Neuronal stem cell (in vitro differentiated cells): ENCODE measurements around the gene C17orf100.

Experiments
- DNase-seq: peaks from one replicate; pipeline ENCODE4 v3.0.0-alpha.2; 2013; ENCODE audit warnings: low spot score
- H2AFZ ChIP-seq: one replicate; pipeline ENCODE4 v1.6.1; 2013; ENCODE audit warnings: mild to moderate bottlenecking, low read length, inconsistent platforms
- H2AK5ac ChIP-seq: 2 replicates; pipeline ENCODE4 v1.6.1; 2013; ENCODE audit warnings: low read depth, mild to moderate bottlenecking, inconsistent platforms, low read length, moderate library complexity, mixed read lengths
- H2BK120ac ChIP-seq: 2 replicates; pipeline ENCODE4 v1.6.1; 2013; ENCODE audit warnings: low read depth, mild to moderate bottlenecking, inconsistent platforms, low read length, moderate library complexity, mixed read lengths
- H2BK12ac ChIP-seq: one replicate; pipeline ENCODE4 v1.6.1; 2013; ENCODE audit warnings: low read length, inconsistent platforms
- H2BK15ac ChIP-seq: 2 replicates; pipeline ENCODE4 v1.6.1; 2013; ENCODE audit warnings: mild to moderate bottlenecking, low read length, inconsistent platforms, mixed read lengths
- H2BK5ac ChIP-seq: one replicate; pipeline ENCODE4 v1.6.1; 2013; ENCODE audit warnings: inconsistent platforms, mild to moderate bottlenecking, low read length, moderate library complexity
- H3K14ac ChIP-seq: one replicate; pipeline ENCODE4 v1.6.1; 2013; ENCODE audit warnings: low read length, inconsistent platforms
- H3K18ac ChIP-seq: 2 replicates; pipeline ENCODE4 v1.6.1; 2013; ENCODE audit warnings: low read length, inconsistent platforms
- H3K23ac ChIP-seq: 2 replicates; pipeline ENCODE4 v1.6.1; 2013; ENCODE audit warnings: low read depth, mild to moderate bottlenecking, mixed read lengths, low read length, inconsistent platforms; ENCODE audit not compliant: poor library complexity
- H3K27ac ChIP-seq: replicated peaks from 3 replicates; pipeline ENCODE4 v1.5.1; 2013; ENCODE audit warnings: low read length, inconsistent platforms
- H3K27me3 ChIP-seq, 3 experiments: 2 replicates each; pipeline ENCODE4 v1.6.1; 2013; ENCODE audit warnings: low read length in 3 of 3, mild to moderate bottlenecking in 2 of 3, inconsistent platforms in 1 of 3, low read depth in 1 of 3, mixed read lengths in 1 of 3, moderate library complexity in 1 of 3; ENCODE audit not compliant: control insufficient read depth in 3 of 3, insufficient read depth in 3 of 3
- H3K36me3 ChIP-seq, 2 donors: replicated peaks in 1 of 2; 2 replicates each; pipeline ENCODE4 v1.6.1; 2013; ENCODE audit warnings: low read length in 2 of 2; ENCODE audit not compliant: control insufficient read depth in 2 of 2, insufficient read depth in 2 of 2
- H3K4ac ChIP-seq: 2 replicates; pipeline ENCODE4 v1.6.1; 2013; ENCODE audit warnings: inconsistent platforms, mild to moderate bottlenecking, low read length, moderate library complexity
- H3K4me1 ChIP-seq, 2 donors: 1 replicate in 1 of 2; 2 replicates in 1 of 2; pipeline ENCODE4 v1.6.1; 2013; ENCODE audit warnings: low read length in 2 of 2, low read depth in 1 of 2; ENCODE audit not compliant: control insufficient read depth in 2 of 2, insufficient read depth in 1 of 2
- H3K4me2 ChIP-seq: one replicate; pipeline ENCODE4 v1.6.1; 2013; ENCODE audit warnings: mild to moderate bottlenecking, low read length, inconsistent platforms; ENCODE audit not compliant: insufficient read depth, poor library complexity, severe bottlenecking
- H3K4me3 ChIP-seq, 2 donors: 2 replicates each; pipeline ENCODE4 v1.5.1; 2013; ENCODE audit warnings: low read length in 2 of 2, mild to moderate bottlenecking in 2 of 2, inconsistent platforms in 1 of 2, moderate library complexity in 1 of 2
- H3K79me1 ChIP-seq: one replicate; pipeline ENCODE4 v1.6.1; 2013; ENCODE audit warnings: low read depth, mild to moderate bottlenecking, inconsistent platforms, low read length, moderate library complexity
- H3K9ac ChIP-seq: one replicate; pipeline ENCODE4 v1.6.1; 2013; ENCODE audit warnings: mild to moderate bottlenecking, low read depth, low read length, inconsistent platforms; ENCODE audit not compliant: poor library complexity
- H3K9me3 ChIP-seq, 2 donors: replicated peaks in 1 of 2; 2 replicates each; pipeline versions ENCODE3 to v1.6.1; 2013; ENCODE audit warnings: low read length in 2 of 2, mild to moderate bottlenecking in 2 of 2, inconsistent platforms in 1 of 2, low read depth in 1 of 2, mixed read lengths in 1 of 2, moderate library complexity in 1 of 2; ENCODE audit not compliant: control insufficient read depth in 2 of 2, insufficient read depth in 1 of 2
- H4K8ac ChIP-seq: one replicate; pipeline ENCODE4 v1.6.1; 2013; ENCODE audit warnings: low read depth, mild to moderate bottlenecking, inconsistent platforms, low read length, moderate library complexity
- H4K91ac ChIP-seq: one replicate; pipeline ENCODE4 v1.6.1; 2013; ENCODE audit warnings: low read length, low read depth, mild to moderate bottlenecking, inconsistent platforms; ENCODE audit not compliant: poor library complexity
- WGBS, 2 donors: extraction: QIAGEN DNeasy Blood & Tissue Kit; methylation state at CpG; one replicate each; pipeline ENCODE4 v1.1.7; 2013; ENCODE audit warnings: missing lambda C conversion rate in 2 of 2, mixed read lengths in 1 of 2; ENCODE audit not compliant: insufficient read length in 2 of 2, insufficient replicate concordance in 1 of 2; ENCODE audit errors: extremely low coverage in 2 of 2; 5-methylcytosine and 5-hydroxymethylcytosine counted together

The C17orf100 gene

DNA sequence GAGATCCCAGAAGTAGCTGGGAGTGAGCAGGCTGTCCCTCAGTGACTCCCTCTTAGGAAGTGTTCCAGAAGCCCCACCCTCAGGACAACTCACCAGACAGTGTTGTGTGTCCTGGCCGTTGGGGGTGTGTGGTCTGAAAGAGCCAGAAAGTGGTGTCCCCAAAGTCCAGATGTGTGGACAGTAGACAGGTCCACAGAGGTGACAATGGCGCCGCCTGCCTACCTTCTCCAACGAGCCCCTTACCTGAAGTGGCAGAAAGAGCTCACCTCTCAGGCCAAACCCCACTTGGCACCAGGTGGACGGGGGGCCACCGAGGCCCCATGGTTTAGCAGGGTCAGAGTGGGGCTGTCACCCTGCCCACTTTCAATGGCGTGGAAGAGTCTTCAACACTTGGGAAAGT lies 19.9 kb downstream of the C17orf100 start:
- Histone ChIP-seq H3K4me3 (no peak overlapping the region), H2BK12ac (no peak overlapping the region), H2BK120ac (no peak overlapping the region), H2BK5ac (no peak overlapping the region), H3K27me3 (peaks cover 0 to 19% (median 0%) of the 10 kb centered on the region in 3 experiments), H3K4ac (no peak overlapping the region), H4K8ac (no peak overlapping the region), H3K14ac (no peak overlapping the region), H3K18ac (no peak overlapping the region), H3K36me3 (no peaks in the 10 kb centered on the region), H2BK15ac (no peak overlapping the region), H2AK5ac (no peak overlapping the region), H3K9me3 (peaks cover 0 to 2% of the 10 kb centered on the region in 2 donors), H3K4me1 (no peaks in the 10 kb centered on the region), H3K4me2 (no peak overlapping the region), H3K9ac (no peak overlapping the region), H3K79me1 (no peaks in the 10 kb centered on the region), H3K23ac (no peak overlapping the region), H4K91ac (no peak overlapping the region), H2AFZ (no peak overlapping the region), H3K27ac (no peak overlapping the region)
- WGBS, 2 donors: no CpG with 5 or more reads among the region's 7 CpGs
- DNase-seq: no peak

DNA sequence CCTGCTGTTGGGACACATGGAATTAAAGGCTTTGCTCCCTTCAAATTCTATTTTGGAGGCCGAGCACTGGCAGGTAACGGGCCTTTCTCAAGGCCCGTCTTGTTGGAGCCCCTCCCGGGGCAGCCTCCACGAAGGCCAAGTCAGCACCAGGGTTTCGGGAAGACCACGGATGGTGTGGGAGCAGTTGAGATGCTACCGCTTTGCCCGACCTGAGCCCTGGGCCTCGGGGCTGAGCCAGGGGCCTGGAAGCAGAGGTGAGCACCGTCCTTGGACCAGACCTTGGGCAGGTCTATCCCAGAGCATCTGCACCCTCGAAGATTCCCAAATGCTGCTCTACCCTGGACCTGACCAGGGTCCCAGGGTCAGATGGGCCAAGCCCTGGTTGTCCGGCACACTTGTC lies 23.0 kb downstream of the C17orf100 start:
- H2BK12ac ChIP-seq: no peak overlapping the region
- no peak overlapping the region for H2AK5ac ChIP-seq
- no peak overlapping the region for H2BK15ac ChIP-seq
- no peaks in the 10 kb centered on the region for H3K79me1 ChIP-seq
- no peak overlapping the region for H3K23ac ChIP-seq
- no peak overlapping the region for H3K27ac ChIP-seq
- no peak overlapping the region for H2BK5ac ChIP-seq
- peaks cover 0 to 24% (median 0%) of the 10 kb centered on the region in 3 experiments for H3K27me3 ChIP-seq
- no peak overlapping the region for H3K4ac ChIP-seq
- no peak overlapping the region for H2AFZ ChIP-seq
- no peaks in the 10 kb centered on the region for H3K4me1 ChIP-seq
- no peak overlapping the region for H4K91ac ChIP-seq
- WGBS, 2 donors: no CpG with 5 or more reads among the region's 13 CpGs
- no peak for DNase-seq
- H3K9me3 ChIP-seq: no peaks in the 10 kb centered on the region
- H3K9ac ChIP-seq: no peak overlapping the region
- no peaks in the 10 kb centered on the region for H3K36me3 ChIP-seq
- H3K14ac ChIP-seq: no peak overlapping the region
- H4K8ac ChIP-seq: no peak overlapping the region
- no peak overlapping the region for H3K4me2 ChIP-seq
- peak overlapping the region in 1 of 2 donors; percentile 32 for H3K4me3 ChIP-seq
- no peak overlapping the region for H2BK120ac ChIP-seq
- no peak overlapping the region for H3K18ac ChIP-seq

DNA sequence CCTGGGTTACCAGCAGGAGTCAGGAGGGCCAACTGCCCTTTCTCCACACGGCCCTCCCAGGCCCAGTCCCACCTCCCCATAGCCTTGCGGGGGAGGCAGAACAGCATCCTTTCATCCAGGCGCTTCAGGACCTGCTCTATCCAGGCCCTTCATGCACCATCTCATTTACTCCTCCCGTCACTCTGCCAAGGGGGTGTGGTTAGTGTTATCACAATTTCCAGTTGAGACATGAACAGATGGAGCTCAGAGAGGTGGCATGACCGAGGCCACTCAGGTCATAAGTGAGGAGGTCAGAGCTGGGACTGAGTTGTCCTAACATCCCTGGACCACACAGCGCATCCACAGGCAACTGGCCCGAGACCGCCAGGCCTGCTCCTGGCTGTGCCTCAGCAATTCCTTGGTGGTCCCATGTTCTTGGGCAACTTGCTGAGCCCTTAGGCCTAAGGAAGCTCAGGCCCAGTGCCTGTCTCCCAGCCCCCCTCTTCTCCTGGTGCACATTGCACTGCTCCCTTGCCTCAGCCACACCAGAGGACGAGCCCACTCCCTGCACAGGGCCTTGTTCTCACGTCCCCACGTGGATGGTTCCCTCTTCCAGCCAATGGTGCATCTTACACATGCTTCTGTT lies 23.8 kb downstream of the C17orf100 start:
- Histone ChIP-seq H2BK120ac (no peak overlapping the region), H3K4ac (no peak overlapping the region), H3K27me3 (peaks cover 0 to 20% (median 0%) of the 10 kb centered on the region in 3 experiments), H3K4me3 (no peak overlapping the region), H3K4me2 (no peak overlapping the region), H3K4me1 (no peaks in the 10 kb centered on the region), H3K36me3 (no peaks in the 10 kb centered on the region), H3K9me3 (no peaks in the 10 kb centered on the region), H2AK5ac (no peak overlapping the region), H4K91ac (no peak overlapping the region), H2BK15ac (no peak overlapping the region), H2BK5ac (no peak overlapping the region), H4K8ac (no peak overlapping the region), H3K23ac (peak overlapping the region; percentile 56), H3K79me1 (no peaks in the 10 kb centered on the region), H3K27ac (no peak overlapping the region), H3K9ac (no peak overlapping the region), H2AFZ (no peak overlapping the region), H2BK12ac (no peak overlapping the region), H3K14ac (no peak overlapping the region), H3K18ac (no peak overlapping the region)
- WGBS, 2 donors: no CpG with 5 or more reads among the region's 11 CpGs
- DNase-seq: no peak

DNA sequence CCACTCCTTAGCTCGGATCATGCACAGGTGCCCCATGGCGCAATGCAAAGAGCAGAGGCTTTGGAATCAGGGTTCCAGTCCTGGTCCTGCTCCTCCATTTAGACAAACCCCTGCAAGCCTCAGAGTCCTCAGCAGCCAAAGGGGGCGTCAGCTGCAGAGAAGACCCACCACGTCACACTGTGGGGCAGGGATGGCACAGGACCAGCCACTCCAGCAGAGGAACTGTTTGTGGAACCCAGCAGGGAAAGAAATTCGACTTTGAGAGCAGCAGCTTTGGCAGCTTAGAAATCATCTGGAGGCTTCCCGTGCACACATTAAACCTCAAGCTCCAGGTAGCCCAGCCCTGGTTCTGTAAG lies 25.2 kb downstream of the C17orf100 start:
- H3K4ac ChIP-seq: no peak overlapping the region
- no peaks in the 10 kb centered on the region for H3K79me1 ChIP-seq
- H3K9ac ChIP-seq: no peak overlapping the region
- no peaks in the 10 kb centered on the region for H3K4me1 ChIP-seq
- no CpG with 5 or more reads among the region's 6 CpGs for WGBS, 2 donors
- no peak overlapping the region for H3K4me3 ChIP-seq
- no peak overlapping the region for H3K4me2 ChIP-seq
- H4K8ac ChIP-seq: no peak overlapping the region
- peaks cover 0 to 25% (median 0%) of the 10 kb centered on the region in 3 experiments for H3K27me3 ChIP-seq
- H3K36me3 ChIP-seq: no peaks in the 10 kb centered on the region
- H2AK5ac ChIP-seq: peak overlapping the region; percentile 17
- no peak overlapping the region for H2AFZ ChIP-seq
- DNase-seq: no peak
- no peak overlapping the region for H3K23ac ChIP-seq
- H3K14ac ChIP-seq: no peak overlapping the region
- no peak overlapping the region for H2BK15ac ChIP-seq
- H2BK12ac ChIP-seq: no peak overlapping the region
- no peak overlapping the region for H3K27ac ChIP-seq
- no peaks in the 10 kb centered on the region for H3K9me3 ChIP-seq
- no peak overlapping the region for H3K18ac ChIP-seq
- no peak overlapping the region for H2BK5ac ChIP-seq
- H4K91ac ChIP-seq: no peak overlapping the region
- no peak overlapping the region for H2BK120ac ChIP-seq
